RCC 7860 (cell line): ENCODE data around the gene SETDB2.

Experiments used
- DNase-seq: peaks from one replicate; pipeline ENCODE4 v3.0.0-alpha.2; 2015; ENCODE audit warnings: low spot score
- FAIRE-seq: peaks from 2 replicates; lab custom pipeline; 2012; peaks lifted over from hg19 to GRCh38; lab: Jason Lieb, UNC

The SETDB2 gene

GRCh38 chr13:49528161-49528560, 84.1 kb downstream of the SETDB2 start:
- FAIRE-seq, result no peak
- no peak for DNase-seq

- no peak for DNase-seq
These were observed 86.4 kb downstream of the SETDB2 start for GRCh38 chr13:49530457-49530856.

GRCh38 chr13:49532593-49532992, 88.5 kb downstream of the SETDB2 start:
- FAIRE-seq (no peak), DNase-seq (no peak)

More at GRCh38 chr13:49530457-49530856, 86.4 kb downstream of the SETDB2 start:
- FAIRE-seq, result no peak

GRCh38 chr13:49533011-49533410, 88.9 kb downstream of the SETDB2 start:
- no peak for DNase-seq
- FAIRE-seq, result no peak

- FAIRE-seq (no peak), DNase-seq (no peak)
These were observed 89.7 kb downstream of the SETDB2 start for GRCh38 chr13:49533591-49534269.

- no peak for DNase-seq
- FAIRE-seq, result no peak
These were observed 92.2 kb downstream of the SETDB2 start for GRCh38 chr13:49536144-49536873.

GRCh38 chr13:49538404-49538803, 94.3 kb downstream of the SETDB2 start:
- no peak for FAIRE-seq

GRCh38 chr13:49539313-49539712, 95.2 kb downstream of the SETDB2 start:
- no peak for DNase-seq
- FAIRE-seq, result no peak

More at GRCh38 chr13:49538404-49538803, 94.3 kb downstream of the SETDB2 start:
- no peak for DNase-seq

GRCh38 chr13:49539746-49540145, 95.7 kb downstream of the SETDB2 start:
- FAIRE-seq (no peak), DNase-seq (no peak)

GRCh38 chr13:49540552-49540951, 96.5 kb downstream of the SETDB2 start:
- DNase-seq, result no peak
- FAIRE-seq, result no peak

GRCh38 chr13:49543656-49544055, 99.6 kb downstream of the SETDB2 start:
- DNase-seq, result no peak
- FAIRE-seq, result no peak
